Ascending aorta (tissue), 2 donors: Measurements from ENCODE around the gene EIPR1. TPM values are rescaled to one million over a fixed set of nuclear protein-coding genes. Genes with fewer than 3 reads are reported as not detected.
"Not testable (repeated sequence)": the region's sequence is repeated elsewhere in the genome, so short reads cannot be mapped to it uniquely, and the experiment has no call there.

Experiments
- DNase-seq, 2 donors: peaks; one replicate each; pipeline ENCODE4 v3.0.0-alpha.2; 2019; ENCODE audit warnings: low spot score in 2 of 2
- H3K27ac ChIP-seq, 2 donors: fragments of 200-600 bp; sonication (generic); one replicate each; pipeline ENCODE4 v1.5.1; 2016 to 2017; ENCODE audit warnings: mild to moderate bottlenecking in 1 of 2
- H3K27me3 ChIP-seq: fragments of 200-600 bp; sonication (generic); one replicate; pipeline ENCODE4 v1.5.1; 2017
- H3K36me3 ChIP-seq, 2 donors: fragments of 200-600 bp; sonication (generic); one replicate each; pipeline ENCODE4 v1.5.1; 2016
- H3K4me1 ChIP-seq, 2 donors: fragments of 200-600 bp; sonication (generic); one replicate each; pipeline ENCODE4 v1.5.1; 2016 to 2017; ENCODE audit warnings: mild to moderate bottlenecking in 1 of 2
- H3K4me3 ChIP-seq, 2 donors: fragments of 200-600 bp; sonication (generic); one replicate each; pipeline ENCODE4 v1.5.1; 2016 to 2017; ENCODE audit warnings: mild to moderate bottlenecking in 1 of 2
- H3K9me3 ChIP-seq, 2 donors: fragments of 200-600 bp; sonication (generic); one replicate each; pipeline ENCODE4 v1.5.1; 2016
- intact Hi-C: fragments of 100-400 bp; cut with DNase I; formaldehyde crosslinking; loops from one replicate; pipeline ENCODE4 v1.15.1; 2023
- total RNA-seq: library from RNA; depleted of rRNA; stranded (reverse); fragments of >200 nt; gene quantifications from one replicate; pipeline ENCODE4 v1.1.0, GENCODE V29; 2016
- TF ChIP-seq, protein P1 (sequence below), 3 experiments: fragments of 200-600 bp in 2 of 3; fragments of 450-650 bp in 1 of 3; sonication (generic) in 2 of 3; IDR thresholded peaks; one replicate each; pipeline ENCODE4 v1.5.1; 2016 to 2019; ENCODE audit warnings: antibody characterized with exemption in 3 of 3, mild to moderate bottlenecking in 1 of 3, moderate library complexity in 1 of 3

EIPR1 gene
- total RNA-seq, 1 donor from 2014 or later = 14.5 TPM

DNA sequence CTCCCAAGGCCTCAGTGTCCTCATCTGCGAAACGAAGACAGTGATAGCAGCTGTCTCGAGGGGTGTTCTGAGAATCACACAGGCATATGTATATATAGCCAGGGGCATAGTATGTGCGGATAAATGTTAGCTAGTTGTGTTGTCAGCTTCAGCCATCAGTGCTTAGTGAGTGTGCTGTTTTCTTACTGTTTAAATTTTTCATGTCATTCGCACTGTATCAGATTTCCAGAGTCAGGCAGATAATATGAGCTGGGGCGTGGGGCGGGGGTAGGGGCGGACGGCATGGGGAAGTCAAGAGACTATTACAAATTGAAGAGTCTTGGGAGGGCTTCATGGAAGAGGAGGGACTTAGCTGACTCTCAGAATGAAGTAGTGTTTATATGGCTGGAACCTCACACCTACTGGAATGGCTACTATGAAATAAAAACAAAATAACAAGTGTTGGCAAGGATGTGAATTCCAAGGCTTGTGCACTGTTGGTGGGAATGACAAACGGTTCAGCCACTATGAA, 8.9 kb upstream of the EIPR1 start:
- Histone ChIP-seq H3K27ac (peak overlapping the region in 1 of 2 donors; percentile 26), H3K9me3 (no peaks in the 10 kb centered on the region), H3K27me3 (no peaks in the 10 kb centered on the region), H3K4me1 (no peaks in the 10 kb centered on the region), H3K36me3 (peaks cover 40 to 43% of the 10 kb centered on the region in 2 donors), H3K4me3 (no peak overlapping the region)
- no peak for DNase-seq
- TF ChIP-seq, protein P1, sequence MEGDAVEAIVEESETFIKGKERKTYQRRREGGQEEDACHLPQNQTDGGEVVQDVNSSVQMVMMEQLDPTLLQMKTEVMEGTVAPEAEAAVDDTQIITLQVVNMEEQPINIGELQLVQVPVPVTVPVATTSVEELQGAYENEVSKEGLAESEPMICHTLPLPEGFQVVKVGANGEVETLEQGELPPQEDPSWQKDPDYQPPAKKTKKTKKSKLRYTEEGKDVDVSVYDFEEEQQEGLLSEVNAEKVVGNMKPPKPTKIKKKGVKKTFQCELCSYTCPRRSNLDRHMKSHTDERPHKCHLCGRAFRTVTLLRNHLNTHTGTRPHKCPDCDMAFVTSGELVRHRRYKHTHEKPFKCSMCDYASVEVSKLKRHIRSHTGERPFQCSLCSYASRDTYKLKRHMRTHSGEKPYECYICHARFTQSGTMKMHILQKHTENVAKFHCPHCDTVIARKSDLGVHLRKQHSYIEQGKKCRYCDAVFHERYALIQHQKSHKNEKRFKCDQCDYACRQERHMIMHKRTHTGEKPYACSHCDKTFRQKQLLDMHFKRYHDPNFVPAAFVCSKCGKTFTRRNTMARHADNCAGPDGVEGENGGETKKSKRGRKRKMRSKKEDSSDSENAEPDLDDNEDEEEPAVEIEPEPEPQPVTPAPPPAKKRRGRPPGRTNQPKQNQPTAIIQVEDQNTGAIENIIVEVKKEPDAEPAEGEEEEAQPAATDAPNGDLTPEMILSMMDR (IDR thresholded peaks at IDR 0.05) = no peak
- intact Hi-C loops = loop anchor here (10.0 kb wide), 1 partner anchor 1552 kb away; no protein-coding TSS in a partner anchor

DNA sequence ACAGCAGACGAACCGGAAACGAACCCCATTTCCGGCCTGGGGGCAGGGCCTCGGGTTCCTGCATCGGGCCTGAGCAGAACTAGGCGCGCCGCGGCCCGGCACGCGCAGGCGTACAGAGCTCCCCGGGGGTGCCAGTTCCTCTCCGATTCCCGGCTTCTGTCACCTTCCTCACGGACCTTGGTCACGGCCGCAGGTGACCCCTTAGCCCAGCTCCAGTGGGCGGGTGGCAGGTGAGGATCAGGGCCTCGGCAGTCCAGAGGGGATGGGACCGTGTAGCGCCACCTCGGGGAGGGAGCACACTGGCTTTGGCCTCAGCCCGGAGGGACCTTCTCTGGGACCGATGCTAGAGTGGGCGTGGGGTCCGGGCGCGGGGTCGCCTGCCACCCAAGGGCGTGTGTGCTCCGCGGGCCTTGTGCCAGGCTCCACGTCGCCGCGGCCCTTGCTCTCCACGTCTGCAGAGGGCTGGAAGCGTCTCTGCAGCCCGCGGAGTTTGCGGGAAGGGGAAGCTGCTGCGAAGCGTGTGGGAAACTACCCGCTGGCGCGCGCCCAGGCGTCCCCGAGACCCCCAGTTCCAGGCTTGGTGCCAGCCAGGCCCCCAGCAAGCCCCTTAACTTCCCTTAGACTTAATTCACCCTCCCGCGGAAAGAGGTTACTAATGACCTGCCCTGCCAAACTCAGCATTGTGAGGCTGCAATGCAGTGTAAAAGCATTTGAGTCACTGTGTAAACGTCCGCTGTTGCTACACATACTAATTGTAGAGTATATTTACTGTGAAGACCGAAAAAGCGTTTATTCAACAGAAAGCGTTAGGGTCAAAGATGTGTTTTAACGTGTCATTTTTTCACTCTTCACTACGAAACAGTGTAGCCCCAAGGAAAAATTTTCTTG, 2.3 kb upstream of the EIPR1 start, which contains the start of gene TRAPPC12:
TRAPPC12 (plus strand) TSS at position 48 of the 888 bp plus-strand sequence. CDS start 7,930 bp downstream, outside the sequence.
- Histone ChIP-seq H3K4me3 (peak within 1 kb of the TSS; percentile 77 to 81), H3K27ac (peak within 1 kb of the TSS; percentile 86 to 95), H3K4me1 (peaks cover 3 to 19% of the 10 kb centered on the region in 2 donors), H3K27me3 (no peaks in the 10 kb centered on the region), H3K9me3 (no peaks in the 10 kb centered on the region), H3K36me3 (peaks cover 3 to 4% of the 10 kb centered on the region in 2 donors)
- intact Hi-C loops = loop anchor here (1.0 to 10.0 kb wide), 4 partner anchors 82 to 1545 kb away; no protein-coding TSS in a partner anchor
- TF ChIP-seq, protein P1 (IDR thresholded peaks at IDR 0.05) = peak in 2 of 3 experiments; percentile 20 to 54
- peak; percentile 57 to 95 for DNase-seq

DNA sequence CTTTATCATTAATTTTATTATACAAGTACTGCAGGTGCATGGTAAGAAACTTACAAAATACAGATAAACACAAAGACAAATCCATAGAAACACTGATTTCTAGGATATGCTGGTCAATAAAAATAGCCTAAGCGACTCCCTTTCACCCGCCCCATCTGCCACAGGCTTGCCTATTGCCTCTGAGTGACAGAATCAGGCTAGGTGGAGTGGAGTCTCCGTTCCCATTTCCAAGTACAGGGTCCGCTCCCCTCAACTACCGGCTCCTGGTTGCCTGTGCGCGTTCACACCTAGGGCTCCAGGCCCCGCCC, 1.7 kb upstream of the EIPR1 start:
- Histone ChIP-seq H3K4me1 (peaks cover 3 to 19% of the 10 kb centered on the region in 2 donors), H3K9me3 (no peaks in the 10 kb centered on the region), H3K27me3 (no peaks in the 10 kb centered on the region), H3K36me3 (peaks cover 3 to 4% of the 10 kb centered on the region in 2 donors), H3K4me3 (peak overlapping the region; percentile 72 to 81), H3K27ac (peak overlapping the region; percentile 75 to 88)
- intact Hi-C loops = loop anchor here (1.0 to 5.0 kb wide), 3 partner anchors 83 to 157 kb away; no protein-coding TSS in a partner anchor
- TF ChIP-seq, protein P1 (IDR thresholded peaks at IDR 0.05) = no peak
- no peak for DNase-seq

DNA sequence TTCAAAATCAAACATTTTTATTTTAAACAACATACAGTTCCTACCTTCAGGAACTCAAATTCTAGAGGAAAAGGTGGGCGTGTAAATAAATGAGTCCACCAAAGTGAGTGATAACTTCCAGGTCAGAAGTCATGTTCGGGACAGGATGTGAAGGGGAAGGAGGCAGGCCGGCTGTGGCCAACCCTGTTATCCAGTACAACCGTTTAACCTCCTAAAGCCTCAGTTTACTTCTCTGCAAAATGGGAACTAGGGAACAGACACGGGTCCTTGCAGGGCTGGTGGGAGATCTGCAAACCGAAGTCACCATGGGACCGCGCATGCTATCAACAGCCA, 373 bp downstream of the EIPR1 start:
- no peak for DNase-seq
- Histone ChIP-seq H3K27ac (peak overlapping the region; percentile 86 to 95), H3K4me3 (peak overlapping the region; percentile 61 to 77), H3K4me1 (peaks cover 3 to 19% of the 10 kb centered on the region in 2 donors), H3K36me3 (peaks cover 0 to 1% of the 10 kb centered on the region in 2 donors), H3K9me3 (no peaks in the 10 kb centered on the region), H3K27me3 (no peaks in the 10 kb centered on the region)
- intact Hi-C loops = loop anchor here (1.0 to 5.0 kb wide), 3 partner anchors 85 to 198 kb away; partner anchors contain the start of genes RNASEH1 and RPS7
- TF ChIP-seq, protein P1 (IDR thresholded peaks at IDR 0.05) = no peak

DNA sequence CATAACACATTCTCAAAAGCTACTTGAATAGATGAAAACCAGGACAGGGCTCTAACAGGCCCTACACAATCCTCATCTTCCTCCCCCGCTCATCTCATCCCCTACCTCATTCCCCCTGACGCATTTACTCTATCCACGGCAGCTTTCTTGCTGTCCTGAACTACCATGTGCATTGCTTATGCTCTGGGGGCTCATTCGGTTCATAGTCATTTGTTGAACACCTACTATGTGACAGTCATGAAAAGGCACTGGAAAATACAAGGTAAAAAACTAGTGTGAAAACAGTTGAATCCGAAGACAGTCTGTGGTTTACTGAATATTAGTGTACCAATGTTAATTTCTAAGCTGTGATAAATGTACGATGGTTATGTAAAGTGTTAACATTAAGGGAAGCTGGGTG, 797 bp downstream of the EIPR1 start:
- TF ChIP-seq, protein P1 (IDR thresholded peaks at IDR 0.05) = no peak
- Histone ChIP-seq H3K27ac (no peak overlapping the region), H3K36me3 (no peaks in the 10 kb centered on the region), H3K9me3 (no peaks in the 10 kb centered on the region), H3K4me3 (peak overlapping the region; percentile 61 to 77), H3K4me1 (peaks cover 3 to 19% of the 10 kb centered on the region in 2 donors), H3K27me3 (no peaks in the 10 kb centered on the region)
- intact Hi-C loops = loop anchor here (1.0 to 5.0 kb wide), 3 partner anchors 85 to 198 kb away; partner anchors contain the start of genes RNASEH1 and RPS7
- DNase-seq = no peak

DNA sequence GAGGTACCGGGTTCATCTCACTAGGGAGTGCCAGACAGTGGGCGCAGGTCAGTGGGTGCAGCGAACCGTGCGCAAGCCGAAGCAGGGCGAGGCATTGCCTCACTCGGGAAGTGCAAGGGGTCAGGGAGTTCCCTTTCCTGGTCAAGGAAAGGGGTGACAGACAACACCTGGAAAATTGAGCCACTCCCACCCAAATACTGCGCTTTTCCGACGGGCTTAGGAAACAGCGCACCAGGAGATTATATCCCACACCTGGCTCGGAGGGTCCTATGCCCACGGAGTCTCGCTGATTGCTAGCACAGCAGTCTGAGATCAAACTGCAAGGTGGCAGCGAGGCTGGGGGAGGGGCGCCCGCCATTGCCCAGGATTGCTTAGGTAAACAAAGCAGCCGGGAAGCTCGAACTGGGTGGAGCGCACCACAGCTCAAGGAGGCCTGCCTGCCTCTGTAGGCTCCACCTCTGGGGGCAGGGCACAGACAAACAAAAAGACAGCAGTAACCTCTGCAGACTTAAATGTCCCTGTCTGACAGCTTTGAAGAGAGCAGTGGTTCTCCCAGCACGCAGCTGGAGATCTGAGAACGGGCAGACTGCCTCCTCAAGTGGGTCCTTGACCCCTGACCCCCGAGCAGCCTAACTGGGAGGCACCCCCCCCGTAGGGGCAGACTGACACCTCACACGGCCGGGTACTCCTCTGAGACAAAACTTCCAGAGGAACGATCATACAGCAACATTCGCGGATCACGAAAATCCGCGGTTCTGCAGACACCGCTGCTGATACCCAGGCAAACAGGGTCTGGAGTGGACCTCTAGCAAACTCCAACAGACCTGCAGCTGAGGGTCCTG, 8.1 kb downstream of the EIPR1 start:
- H3K4me3 ChIP-seq, H3K9me3 ChIP-seq, H3K27ac ChIP-seq, H3K27me3 ChIP-seq, H3K4me1 ChIP-seq, DNase-seq, H3K36me3 ChIP-seq, intact Hi-C loops: not testable (repeated sequence)
